GM18868 (cell line): Measurements from ENCODE around the gene KLHL34.

Source experiments
- ATAC-seq: cut with Tn5 transposase; IDR thresholded peaks from one replicate; pipeline ENCODE4 v1.9.1; 2021; ENCODE audit warnings: mild to moderate bottlenecking, moderate library complexity; ENCODE audit not compliant: unreplicated experiment

Gene KLHL34, protein sequence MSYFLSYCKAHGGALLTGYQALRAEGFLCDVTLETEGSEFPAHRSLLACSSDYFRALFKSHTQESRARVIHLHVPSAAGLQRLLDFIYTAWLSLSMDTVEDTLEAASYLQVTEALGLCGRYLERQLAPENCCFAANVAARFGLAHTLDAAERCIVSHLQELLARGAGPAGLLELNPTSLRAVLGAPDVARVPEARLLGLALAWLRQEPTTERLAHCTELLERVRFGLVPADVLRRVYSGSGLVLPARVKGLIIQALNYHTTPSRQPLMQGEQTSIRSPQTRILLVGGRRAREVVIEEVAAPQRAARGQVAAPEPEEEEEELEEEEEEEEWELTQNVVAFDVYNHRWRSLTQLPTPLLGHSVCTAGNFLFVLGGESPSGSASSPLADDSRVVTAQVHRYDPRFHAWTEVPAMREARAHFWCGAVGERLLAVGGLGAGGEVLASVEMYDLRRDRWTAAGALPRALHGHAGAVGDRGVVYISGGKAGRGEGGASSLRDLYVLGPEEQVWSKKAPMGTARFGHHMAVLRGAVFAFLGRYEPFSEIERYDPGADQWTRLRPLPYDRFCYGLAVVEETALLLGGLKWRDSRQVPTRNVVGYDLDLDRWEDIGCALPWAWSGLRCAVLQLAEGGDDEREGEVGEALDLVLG

DNA sequence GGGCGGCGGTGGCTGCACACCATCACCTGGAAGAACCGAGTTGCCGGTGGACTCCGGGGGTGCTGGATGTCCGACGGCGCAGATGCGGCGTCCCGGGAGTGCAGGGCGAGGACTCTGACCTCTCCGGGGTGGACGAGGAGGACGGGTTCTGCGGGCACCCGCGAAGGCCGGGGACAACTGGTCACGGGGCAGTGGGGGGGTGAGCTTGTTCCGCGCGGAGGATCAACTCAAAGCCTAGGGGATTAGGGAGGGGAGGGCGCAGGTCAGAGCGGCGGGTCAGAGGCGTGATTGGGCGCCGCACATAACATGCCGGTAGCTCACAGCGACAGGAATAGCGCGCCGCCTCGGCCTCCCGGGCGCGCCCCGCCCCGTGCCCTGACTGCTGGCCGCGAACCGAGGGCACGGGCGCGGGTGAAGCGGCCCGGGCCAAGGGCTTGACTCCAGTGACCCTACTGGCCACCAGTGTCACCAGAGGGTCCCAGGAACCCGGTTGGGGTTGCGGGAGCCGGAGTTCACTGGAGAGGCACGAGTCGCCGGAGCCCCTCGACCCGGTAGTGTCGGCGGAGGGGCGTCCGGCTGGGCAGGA lies at the start of gene KLHL34:
Gene KLHL34 (minus strand): TSS at position 179 of the 586 bp plus-strand sequence. CDS start 542 bp downstream, outside the sequence.
- ATAC-seq: no peak

DNA sequence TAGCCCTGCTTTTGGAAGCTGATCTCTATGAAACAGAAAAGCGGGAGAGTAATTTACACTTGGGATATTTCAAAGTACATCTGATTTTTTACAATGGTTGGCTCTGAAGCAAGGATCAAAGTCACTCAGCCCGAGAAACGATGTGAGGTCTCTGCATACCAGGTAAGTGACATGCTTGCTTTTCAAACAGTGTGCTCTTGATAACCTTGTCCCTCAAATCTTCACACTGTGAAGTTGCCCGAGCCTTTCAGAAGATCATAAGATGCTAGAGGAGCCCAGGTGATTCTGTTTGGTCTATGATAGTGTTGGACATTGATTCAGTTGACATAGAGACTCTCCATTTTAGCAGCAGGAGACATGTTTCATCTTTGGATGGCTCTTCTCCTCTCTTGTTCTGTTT lies 47.1 kb upstream of the KLHL34 start:
- no peak for ATAC-seq

DNA sequence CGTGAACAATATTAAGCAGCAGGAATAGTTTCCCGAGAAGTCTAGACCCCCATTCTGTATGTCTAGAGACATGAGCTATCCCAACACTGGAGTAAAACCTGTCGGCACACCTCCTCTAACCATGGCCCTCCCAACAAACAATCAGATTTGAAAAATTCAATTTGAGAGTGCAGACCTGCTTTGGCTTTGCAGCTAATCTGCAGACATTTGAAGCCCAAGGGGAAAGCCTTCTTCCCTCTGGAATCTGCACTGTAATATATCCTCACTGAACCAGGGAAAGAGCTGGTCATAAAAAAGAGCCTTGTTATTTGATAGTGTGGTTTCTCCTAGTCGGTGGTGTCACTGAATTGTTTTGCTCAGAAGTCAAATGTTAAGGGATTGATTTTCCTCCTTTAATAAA lies 44.6 kb upstream of the KLHL34 start:
- ATAC-seq: no peak

DNA sequence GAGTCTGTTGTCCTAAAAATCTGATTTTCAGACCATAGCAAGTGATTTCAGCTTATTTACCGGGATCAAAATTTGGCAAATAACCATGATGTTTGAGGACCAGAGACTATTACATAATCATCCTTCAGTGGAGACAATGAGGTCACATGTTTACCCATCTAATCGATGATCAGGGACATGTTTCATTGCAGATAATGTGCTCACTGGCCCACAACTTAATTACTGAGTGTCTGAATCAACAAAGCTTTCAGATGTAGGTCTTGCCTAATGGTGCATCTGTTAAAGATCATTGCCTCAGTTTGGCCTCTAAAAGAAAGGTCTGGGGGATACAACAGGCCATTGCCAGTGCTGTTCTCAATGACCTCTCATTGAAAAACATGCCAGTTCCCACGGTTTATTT lies 42.8 kb upstream of the KLHL34 start:
- no peak for ATAC-seq

DNA sequence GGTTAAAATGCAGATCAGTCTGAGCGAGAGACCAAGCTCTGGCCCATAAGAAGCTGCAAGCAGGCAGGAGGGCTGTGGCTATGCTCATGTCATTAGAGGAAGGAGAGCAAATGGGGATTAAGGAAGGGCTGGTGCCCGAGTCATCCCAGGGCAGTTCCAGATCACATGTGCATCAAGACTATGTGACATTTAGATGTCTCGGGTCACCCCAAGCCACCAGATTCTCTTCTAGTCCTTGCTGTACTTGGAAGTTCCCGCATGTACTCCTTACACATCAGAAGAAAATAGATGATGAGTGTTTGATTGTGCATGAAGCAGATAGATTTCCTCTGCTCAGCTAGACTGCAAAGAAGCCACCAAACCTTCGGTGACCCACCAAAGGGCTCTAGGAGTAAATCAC lies 42.1 kb upstream of the KLHL34 start:
- no peak for ATAC-seq

DNA sequence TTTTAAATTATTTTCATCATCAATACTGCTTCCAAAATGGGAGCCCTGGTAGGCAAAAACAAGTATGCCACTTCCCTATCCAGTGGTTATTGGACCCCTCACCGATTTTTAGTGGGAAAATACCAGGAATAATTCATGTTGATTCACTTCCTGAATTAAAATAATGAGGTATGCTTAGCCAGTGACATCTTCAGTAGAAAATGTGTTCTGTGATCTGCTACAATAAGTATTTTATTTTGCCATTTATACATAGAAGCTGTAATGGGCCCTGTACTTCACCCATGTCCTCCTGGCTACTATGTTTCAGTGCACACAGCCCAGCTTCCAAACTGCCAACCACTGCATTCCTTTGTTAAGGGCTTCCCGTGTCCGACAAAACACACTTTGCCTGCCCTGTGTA lies 41.0 kb upstream of the KLHL34 start:
- no peak for ATAC-seq

DNA sequence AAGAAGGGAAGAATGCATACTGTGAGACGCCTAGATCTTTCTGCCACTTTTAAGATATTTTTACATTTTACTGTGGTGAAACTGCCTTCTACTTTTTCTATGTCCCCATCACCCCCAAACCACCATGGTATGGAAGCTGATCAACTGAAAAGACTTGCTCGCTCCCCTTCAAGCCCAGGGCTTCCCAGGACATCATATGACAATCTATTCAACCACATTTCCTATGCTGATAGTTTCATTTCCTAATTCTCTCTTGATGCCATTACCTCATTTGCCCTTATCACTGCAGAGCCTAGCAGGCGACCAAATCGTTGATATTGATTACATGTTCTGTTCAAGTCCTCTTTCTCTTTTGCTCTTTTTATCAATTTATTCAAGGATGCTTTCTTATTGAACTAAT lies 40.1 kb upstream of the KLHL34 start:
- ATAC-seq: no peak

DNA sequence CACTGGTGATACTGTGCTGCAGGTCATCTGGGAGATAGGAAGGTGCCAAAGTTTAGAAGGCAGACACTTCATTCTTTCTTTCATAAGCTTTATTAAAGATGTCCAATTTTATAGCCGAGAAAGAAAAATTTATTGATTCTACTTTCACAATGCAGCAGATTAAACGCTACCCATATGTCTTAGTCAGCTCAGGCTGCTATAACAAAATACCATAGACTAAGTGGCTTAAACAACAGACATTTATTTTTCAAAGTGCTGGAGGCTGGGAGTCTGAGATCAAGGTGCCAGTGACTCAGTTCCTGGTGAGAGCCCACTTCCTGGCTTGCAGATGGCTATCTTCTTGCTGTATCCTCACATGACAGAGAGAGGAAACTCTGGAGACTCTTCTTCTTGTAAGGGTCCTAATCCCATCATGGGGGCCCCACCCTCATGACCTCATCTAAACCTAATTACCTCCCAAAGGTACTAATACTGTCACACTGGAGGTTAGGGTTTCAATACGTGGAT lies 33.4 kb upstream of the KLHL34 start:
- no peak for ATAC-seq

DNA sequence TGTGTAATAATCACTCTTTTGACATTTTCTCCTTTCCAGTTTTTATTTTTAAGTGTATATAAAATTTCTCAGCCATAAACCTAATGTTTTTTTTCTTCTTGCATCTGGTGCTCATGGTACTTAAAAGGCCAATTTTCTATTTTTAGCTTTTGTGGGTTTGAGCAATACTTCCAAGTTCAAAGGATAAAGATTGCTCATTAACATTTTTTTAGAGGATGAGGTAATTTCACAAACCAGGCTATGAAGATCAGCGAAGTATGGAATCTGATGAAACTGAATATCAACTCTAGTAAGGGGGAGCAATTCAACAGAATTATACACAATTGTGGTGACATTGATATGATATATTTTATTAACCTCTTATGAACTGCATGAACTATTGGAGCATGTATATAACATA lies 25.8 kb upstream of the KLHL34 start:
- ATAC-seq: no peak

DNA sequence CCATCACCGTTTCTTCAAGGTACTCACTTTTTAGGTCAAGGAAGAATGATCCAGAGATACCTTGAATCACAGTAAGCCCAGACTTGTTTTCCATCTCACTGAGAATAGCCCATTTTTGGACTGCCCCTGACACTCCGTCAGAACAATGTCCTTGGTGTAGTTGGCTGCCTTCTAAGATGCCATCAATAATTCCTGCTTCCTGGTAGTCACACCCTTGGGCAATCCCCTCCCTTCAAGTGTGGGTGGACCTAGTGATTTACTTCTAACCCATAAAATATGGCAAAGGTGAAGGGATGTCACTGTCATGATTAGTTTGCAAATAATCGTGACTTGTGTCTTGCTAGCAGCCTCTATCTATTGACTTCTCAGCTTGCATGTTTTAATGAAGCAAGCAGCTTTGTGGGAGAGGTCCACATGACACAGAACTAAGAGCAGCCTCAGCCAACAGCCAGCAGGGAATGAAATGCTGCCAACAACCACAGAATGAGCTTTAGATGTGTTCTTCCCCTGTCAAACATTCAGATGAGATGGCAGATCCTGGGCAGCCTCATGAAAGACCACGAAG lies 20.0 kb upstream of the KLHL34 start:
- no peak for ATAC-seq

DNA sequence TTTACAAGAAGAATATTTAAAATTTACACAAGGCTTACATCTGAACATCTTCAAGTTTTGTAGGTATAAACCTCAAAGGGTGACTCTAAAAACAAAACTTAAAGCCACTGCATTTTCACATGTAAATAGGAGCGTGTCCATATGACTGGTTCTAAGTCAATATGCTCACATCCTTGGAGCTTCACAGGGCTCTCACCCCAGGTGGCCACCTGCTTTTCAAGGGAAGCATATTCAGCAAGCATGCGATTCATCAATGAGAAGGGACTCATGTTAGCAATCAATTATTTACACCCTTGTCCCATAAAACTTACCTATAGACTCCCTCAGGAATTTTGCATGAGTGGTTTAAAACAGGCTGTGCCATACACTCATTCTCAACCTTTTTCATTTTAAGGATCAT lies 17.8 kb upstream of the KLHL34 start:
- no peak for ATAC-seq

DNA sequence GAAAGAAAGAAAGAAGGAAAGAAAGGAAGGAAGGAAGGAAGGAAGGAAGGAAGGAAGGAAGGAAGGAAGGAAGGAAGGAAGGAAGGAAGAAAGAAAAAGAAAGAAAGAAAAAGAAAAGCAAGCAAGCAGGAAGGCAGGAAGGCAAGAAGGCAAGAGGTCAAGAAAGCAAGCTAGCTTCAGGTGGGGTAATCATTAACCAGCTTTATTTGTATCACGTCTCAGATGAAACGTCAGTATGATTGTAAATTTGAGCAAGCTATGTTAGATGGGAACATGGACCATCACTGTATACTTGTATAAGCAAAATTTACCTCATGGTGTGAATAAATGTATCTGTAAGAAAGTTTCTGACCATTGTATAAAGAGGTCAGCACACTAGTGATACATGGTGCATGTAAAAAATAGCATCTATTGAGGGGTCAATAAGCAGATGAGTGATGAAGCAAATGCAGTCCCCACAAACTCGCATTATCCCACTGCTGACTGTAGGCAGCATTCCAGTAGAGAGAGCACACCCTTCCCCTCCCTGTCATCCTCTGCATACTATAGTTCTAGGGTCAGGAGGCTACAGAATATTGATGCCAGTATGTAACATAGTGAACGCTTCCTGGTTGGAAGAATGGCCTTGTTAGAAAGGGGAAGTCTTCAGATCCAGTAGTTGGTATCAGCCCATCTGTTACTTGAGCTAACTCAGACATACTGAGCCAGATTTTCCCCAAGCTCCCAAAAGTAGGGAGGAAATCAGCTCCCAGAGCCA lies 16.5 kb upstream of the KLHL34 start:
- no peak for ATAC-seq

DNA sequence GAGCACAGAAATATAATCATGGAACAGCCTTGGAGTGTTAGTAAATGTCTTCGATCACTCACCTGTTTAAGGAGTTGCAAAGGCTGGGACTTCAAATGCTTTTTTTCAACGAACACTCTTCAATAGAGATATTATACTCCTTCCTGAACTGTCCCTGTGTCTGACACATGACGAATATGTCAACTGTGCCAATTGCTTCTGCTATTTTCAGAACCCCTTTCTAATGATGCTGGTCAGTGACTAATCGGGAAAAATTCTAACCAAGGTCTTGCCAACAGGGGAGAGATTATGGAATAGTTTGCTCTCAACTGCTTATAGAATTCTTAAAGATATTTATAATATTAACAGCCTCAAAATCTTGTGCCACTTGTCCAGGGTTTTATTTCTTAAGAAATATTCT lies 8.5 kb upstream of the KLHL34 start:
- no peak for ATAC-seq

DNA sequence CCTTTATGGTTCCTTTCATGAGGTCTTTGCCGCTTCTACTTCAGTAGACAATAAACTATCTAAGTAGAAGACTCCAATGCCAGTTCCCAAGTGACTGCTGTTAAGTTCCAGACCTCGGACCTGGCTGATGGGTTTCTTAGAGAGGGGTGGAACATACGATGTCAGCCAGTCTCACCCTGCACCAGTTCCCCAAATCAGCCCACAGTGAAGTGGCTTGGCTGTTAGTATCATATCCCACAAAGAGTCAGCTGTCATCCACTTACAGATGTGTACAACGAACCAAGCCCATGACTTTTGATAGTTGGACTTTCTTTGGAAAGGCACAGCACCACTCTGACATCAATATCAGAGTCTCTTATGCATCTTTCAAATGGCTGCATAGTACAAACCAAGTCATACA lies 8.1 kb upstream of the KLHL34 start:
- no peak for ATAC-seq

DNA sequence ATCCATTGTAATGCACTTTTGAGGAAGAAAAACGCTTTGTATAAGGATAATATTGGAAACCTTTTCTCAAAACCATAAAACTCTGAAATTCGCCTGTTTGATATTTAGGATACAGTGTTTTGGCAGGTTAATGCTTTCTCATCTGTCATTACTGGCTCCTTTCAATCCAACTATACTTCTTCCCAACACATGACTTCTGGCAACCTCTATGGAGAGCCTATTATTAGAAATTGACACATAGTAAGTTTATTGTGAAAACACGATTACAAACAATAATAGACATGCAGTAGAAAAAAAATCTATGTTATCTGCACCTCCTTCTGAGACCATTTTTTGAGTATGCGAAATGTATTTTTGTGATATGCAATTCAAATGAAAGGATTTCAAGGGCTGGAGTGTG lies 4.6 kb upstream of the KLHL34 start:
- ATAC-seq: no peak

DNA sequence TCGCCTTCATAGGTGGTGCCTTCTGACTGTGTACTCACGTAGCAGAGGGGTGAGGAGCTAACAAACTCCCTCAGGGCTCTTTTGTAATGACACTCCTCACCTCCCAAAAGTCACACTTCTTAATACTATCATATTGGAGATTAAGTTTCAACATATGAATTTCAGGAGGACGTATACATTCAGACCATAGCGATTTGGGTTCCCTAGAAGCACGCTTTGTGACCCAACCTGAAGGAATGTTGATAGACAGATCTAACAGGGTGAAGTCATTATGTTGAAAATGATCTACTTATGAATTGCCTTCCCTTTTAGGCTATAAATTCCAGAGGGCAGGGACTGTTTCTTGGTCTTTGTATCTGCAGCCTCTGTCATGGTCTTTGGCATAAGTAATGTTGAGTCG lies 3.2 kb upstream of the KLHL34 start:
- no peak for ATAC-seq

DNA sequence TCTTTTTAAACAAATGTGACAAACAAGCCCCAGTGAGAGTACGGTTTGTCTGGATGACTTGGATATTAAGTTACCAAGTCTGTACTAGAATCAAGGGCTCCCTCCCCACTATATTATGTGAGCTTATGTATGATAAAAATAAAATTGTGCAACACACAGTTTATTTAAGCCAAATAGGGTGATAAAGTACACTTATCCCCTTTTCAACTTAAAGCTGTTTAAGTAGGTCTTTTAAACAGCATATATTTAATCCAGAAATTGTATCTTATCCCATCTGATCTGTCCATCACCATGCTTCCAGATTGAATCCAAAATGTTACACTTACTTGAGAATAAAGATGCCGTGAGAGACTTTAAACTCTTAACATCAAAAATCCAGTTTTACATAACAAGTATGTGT lies 2.0 kb upstream of the KLHL34 start:
- ATAC-seq: no peak

DNA sequence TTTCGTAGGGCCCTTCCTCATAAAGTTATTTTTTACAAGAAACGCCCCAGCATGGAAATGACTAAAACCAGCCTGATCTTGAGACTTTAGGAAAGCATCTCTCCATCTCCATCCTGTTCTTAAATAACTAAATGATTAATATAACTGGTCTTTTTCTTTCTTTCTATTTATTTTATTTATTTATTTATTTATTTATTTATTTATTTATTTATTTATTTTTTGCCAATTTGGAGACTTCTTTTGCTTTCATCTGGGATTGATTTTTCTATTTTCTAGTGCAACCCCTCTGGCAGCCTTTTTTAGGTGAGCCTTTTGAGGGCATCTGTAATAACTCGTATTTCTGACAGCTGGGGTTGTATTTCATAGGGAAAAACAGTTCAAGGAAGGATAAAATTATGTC lies 1.2 kb upstream of the KLHL34 start:
- ATAC-seq: no peak

DNA sequence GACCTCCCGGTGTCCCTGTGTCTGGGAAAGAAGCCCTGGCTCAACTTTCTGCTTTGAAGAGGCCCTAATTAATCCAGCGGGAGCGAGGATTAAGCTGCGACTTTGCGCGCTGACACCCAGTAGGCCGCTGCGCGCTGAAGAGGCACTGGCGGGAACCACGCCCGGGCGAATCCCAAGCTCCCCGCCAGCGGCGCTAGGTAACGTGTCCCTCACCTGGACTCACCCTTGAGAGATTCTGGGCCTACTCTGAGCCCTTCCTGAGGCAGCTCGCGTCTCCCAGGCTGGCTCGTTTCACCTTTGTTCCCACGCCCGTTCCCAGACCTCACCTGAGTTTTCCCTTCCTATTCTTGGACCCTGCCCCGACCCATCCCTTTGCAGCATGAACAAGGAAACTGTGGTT lies 616 bp upstream of the KLHL34 start:
- ATAC-seq: no peak

DNA sequence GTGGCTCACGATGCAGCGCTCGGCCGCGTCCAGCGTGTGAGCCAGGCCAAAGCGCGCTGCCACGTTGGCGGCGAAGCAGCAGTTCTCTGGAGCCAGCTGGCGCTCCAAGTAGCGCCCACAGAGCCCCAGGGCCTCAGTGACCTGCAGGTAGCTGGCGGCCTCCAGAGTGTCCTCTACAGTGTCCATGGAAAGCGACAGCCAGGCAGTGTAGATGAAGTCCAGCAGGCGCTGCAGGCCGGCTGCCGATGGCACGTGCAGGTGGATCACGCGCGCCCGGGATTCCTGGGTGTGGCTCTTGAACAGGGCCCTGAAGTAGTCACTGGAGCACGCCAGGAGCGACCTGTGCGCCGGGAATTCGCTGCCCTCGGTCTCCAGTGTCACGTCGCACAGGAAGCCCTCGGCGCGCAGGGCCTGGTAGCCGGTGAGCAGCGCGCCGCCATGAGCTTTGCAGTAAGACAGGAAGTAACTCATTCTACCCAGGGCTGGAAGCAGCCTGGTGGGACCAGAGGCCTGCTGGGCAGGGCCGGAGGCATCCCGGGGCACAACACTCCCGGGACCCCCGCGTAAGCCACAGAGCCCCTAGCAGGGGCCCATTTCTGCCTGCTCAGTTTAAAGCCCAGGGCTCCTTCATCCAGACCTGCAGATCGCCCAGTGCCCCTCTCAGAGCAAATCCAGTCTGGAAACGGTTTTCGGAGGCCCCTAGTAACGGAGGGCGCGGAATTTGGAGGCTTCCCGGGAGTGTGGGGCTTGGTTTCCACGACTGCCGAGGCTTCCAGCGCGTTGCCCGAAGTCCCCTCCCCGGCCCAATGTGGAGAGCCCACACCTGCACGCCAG lies 595 bp downstream of the KLHL34 start:
- ATAC-seq: no peak
